Measurements from ENCODE around the gene PSMB3.

PSMB3 gene

DNA sequence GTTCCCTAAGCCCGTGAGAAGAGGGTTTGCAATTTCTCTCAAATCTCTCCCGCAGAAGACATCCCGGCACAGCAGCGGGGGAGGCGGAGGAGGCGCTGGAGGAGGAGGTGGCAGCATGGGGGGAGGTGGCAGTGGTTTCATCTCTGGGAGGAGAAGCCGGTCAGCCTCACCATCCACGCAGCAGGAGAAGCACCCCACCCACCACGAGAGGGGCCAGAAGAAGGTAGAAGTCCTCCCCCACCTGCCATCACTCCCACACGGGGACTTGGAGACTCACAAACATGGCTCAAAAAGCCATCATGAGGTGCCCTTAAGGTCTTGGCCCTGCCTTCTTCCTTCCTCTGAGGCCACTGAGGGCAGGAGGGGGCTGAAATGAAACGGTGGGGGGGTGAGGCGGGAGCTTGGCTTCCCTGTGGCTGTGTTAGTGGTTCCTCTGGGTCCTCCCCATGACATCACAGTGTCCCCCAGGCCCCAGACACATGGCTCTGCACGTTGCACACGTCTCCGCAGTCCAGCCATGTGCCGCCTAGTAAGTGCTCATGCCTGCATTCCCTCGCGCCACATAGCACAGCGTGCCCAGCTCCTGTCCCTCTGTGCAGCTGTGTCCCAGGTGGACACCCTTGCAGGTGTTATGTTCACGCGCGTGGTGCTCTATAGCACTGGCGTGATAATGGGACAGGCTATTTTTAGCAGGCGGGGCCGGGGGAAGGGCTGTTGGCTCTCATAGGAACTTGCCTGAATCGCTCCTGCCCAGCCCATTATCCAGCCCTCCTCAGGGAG is 40.6 kb upstream of the PSMB3 start:
- H4K20me1 ChIP-seq (ENCODE audit: control insufficient read depth, insufficient read depth, low read depth, low read length) = peaks cover 4% of the 10 kb centered on the region; the same call in 1 of the 2 replicates
- no peak overlapping the region for H3K4me2 ChIP-seq (ENCODE audit: low read length)
- H3K4me1 ChIP-seq (ENCODE audit: control insufficient read depth, low read length) = peaks cover 11% of the 10 kb centered on the region
- H3K27me3 ChIP-seq (ENCODE audit: control insufficient read depth, low read length) = no peaks in the 10 kb centered on the region
- peaks cover 15% of the 10 kb centered on the region for H3K79me2 ChIP-seq (ENCODE audit: control insufficient read depth, low read length)
- no peak overlapping the region for H3K27ac ChIP-seq (ENCODE audit: low read depth, low read length)
- no peak for TF ChIP-seq CTCF (IDR thresholded peaks at IDR 0.05; ENCODE audit: low read depth, low read length, poor library complexity, severe bottlenecking)
- TF ChIP-seq EZH2phosphoT487 (IDR thresholded peaks at IDR 0.05; ENCODE audit: borderline replicate concordance, low read length) = no peak
- H3K4me3 ChIP-seq (ENCODE audit: low read length) = no peak overlapping the region
- H3F3A ChIP-seq (ENCODE audit: control insufficient read depth, insufficient read depth) = no peaks in the 10 kb centered on the region
- no peaks in the 10 kb centered on the region for H3K9me2 ChIP-seq (replicated peaks; ENCODE audit: control insufficient read depth, low read length)
- H3K9me3 ChIP-seq (ENCODE audit: control insufficient read depth, insufficient read depth, low read length) = no peaks in the 10 kb centered on the region
- peaks cover 95% of the 10 kb centered on the region for H3K36me3 ChIP-seq (ENCODE audit: control insufficient read depth, low read length)

DNA sequence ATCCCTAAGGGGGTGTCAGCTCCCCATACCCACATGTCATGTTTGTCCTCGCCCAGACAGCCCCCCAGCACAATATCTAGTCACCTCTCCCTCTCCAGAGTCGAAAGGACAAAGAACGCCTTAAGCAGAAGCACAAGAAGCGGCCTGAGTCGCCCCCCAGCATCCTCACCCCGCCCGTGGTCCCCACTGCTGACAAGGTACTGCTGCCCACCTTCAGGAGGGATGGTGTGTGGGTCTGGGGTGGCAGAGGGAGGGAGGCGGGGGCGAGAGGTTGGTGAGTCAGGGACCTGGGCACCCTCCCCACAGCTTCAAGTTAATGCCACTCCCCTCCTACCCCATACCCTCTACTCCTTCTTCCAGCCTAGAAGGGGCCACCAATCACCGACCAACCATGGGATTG is 39.9 kb upstream of the PSMB3 start:
- Histone ChIP-seq H3F3A (ENCODE audit: control insufficient read depth, insufficient read depth) (no peaks in the 10 kb centered on the region), H3K27me3 (ENCODE audit: control insufficient read depth, low read length) (no peaks in the 10 kb centered on the region), H4K20me1 (ENCODE audit: control insufficient read depth, insufficient read depth, low read depth, low read length) (no peaks in the 10 kb centered on the region), H3K4me1 (ENCODE audit: control insufficient read depth, low read length) (peaks cover 6% of the 10 kb centered on the region), H3K36me3 (ENCODE audit: control insufficient read depth, low read length) (peaks cover 95% of the 10 kb centered on the region), H3K4me3 (ENCODE audit: low read length) (no peak overlapping the region), H3K4me2 (ENCODE audit: low read length) (no peak overlapping the region), H3K9me3 (ENCODE audit: control insufficient read depth, insufficient read depth, low read length) (no peaks in the 10 kb centered on the region), H3K9me2 (replicated peaks; ENCODE audit: control insufficient read depth, low read length) (no peaks in the 10 kb centered on the region), H3K27ac (ENCODE audit: low read depth, low read length) (no peak overlapping the region), H3K79me2 (ENCODE audit: control insufficient read depth, low read length) (peaks cover 9% of the 10 kb centered on the region)
- TF ChIP-seq EZH2phosphoT487 (IDR thresholded peaks at IDR 0.05; ENCODE audit: borderline replicate concordance, low read length) (no peak), CTCF (IDR thresholded peaks at IDR 0.05; ENCODE audit: low read depth, low read length, poor library complexity, severe bottlenecking) (no peak)

DNA sequence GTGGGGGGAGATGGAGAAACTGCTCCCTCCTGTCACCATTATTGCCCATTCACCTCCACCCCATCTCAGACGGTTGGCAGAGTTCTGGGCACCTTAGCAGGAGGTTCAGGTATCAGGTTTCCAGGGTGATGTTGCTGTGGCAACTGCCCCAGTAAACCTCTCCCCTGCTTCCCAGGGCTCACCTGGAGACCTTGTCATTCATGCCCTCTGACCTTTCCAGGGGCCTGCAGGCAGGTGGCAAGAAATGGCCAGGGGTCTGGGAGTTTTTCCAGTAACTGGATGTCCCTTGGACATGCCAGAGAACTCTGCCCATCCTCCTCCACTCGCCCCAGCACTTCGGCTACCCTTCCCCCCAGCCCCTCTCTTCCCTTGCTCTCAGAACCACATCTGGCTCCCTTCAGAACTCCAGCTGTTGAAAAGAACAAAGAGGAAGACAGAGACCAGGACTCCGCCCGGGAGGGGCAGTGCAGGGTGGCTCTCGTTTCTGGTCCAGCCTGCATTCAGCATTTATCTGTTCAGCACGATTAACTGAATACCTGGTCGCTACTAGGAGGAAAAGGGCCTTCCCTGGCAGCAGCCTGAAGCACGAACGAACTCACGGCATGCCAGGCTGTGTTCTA is 39.0 kb upstream of the PSMB3 start:
- H3F3A ChIP-seq (ENCODE audit: control insufficient read depth, insufficient read depth) = no peaks in the 10 kb centered on the region
- no peaks in the 10 kb centered on the region for H3K9me3 ChIP-seq (ENCODE audit: control insufficient read depth, insufficient read depth, low read length)
- no peaks in the 10 kb centered on the region for H3K9me2 ChIP-seq (replicated peaks; ENCODE audit: control insufficient read depth, low read length)
- H3K27ac ChIP-seq (ENCODE audit: low read depth, low read length) = no peak overlapping the region
- peaks cover 6% of the 10 kb centered on the region for H3K4me1 ChIP-seq (ENCODE audit: control insufficient read depth, low read length)
- peaks cover 93% of the 10 kb centered on the region for H3K36me3 ChIP-seq (ENCODE audit: control insufficient read depth, low read length)
- H4K20me1 ChIP-seq (ENCODE audit: control insufficient read depth, insufficient read depth, low read depth, low read length) = no peaks in the 10 kb centered on the region
- no peaks in the 10 kb centered on the region for H3K27me3 ChIP-seq (ENCODE audit: control insufficient read depth, low read length)
- no peak overlapping the region for H3K4me3 ChIP-seq (ENCODE audit: low read length)
- H3K4me2 ChIP-seq (ENCODE audit: low read length) = no peak overlapping the region
- no peak for TF ChIP-seq EZH2phosphoT487 (IDR thresholded peaks at IDR 0.05; ENCODE audit: borderline replicate concordance, low read length)
- TF ChIP-seq CTCF (IDR thresholded peaks at IDR 0.05; ENCODE audit: low read depth, low read length, poor library complexity, severe bottlenecking) = no peak
- no peaks in the 10 kb centered on the region; the same call in 1 of the 2 replicates for H3K79me2 ChIP-seq (ENCODE audit: control insufficient read depth, low read length)
